Neural cell (in vitro differentiated cells): ENCODE measurements around the gene RUNX3. TPM values are rescaled to one million over a fixed set of nuclear protein-coding genes. Genes with fewer than 3 reads are reported as not detected.

ENCODE experiments used
- H2AFZ ChIP-seq: fragments of 200-600, 300-800 bp; sonication (generic), shearing (Covaris generic); 2 replicates; pipeline ENCODE4 v1.6.0; 2014; ENCODE audit warnings: low read depth, mild to moderate bottlenecking, antibody characterized with exemption, low read length, moderate library complexity
- H3F3A ChIP-seq: fragments of 200-600 bp; shearing (Covaris generic); 2 replicates; pipeline ENCODE4 v1.6.1; 2016; ENCODE audit warnings: mild to moderate bottlenecking, moderate library complexity, mixed read lengths, antibody characterized with exemption, low read length; ENCODE audit not compliant: insufficient read depth, poor library complexity, severe bottlenecking
- H3K27ac ChIP-seq: fragments of 200-600, 300-800 bp; sonication (generic), shearing (Covaris generic); 2 replicates; pipeline ENCODE4 v1.5.1; 2014; ENCODE audit warnings: mild to moderate bottlenecking, low read length, moderate library complexity
- H3K27me3 ChIP-seq: fragments of 300-800, 200-600 bp; sonication (generic), shearing (Covaris generic); 2 replicates; pipeline ENCODE4 v1.6.0; 2014; ENCODE audit warnings: mild to moderate bottlenecking, low read depth, low read length, moderate library complexity; ENCODE audit not compliant: insufficient read depth
- H3K36me3 ChIP-seq: fragments of 300-800, 200-600 bp; sonication (generic), shearing (Covaris generic); 2 replicates; pipeline ENCODE4 v1.5.1; 2014; ENCODE audit warnings: mild to moderate bottlenecking, antibody characterized with exemption, low read length, moderate library complexity; ENCODE audit not compliant: insufficient read depth
- H3K4me2 ChIP-seq: fragments of 300-800, 200-600 bp; sonication (generic), shearing (Covaris generic); 2 replicates; pipeline ENCODE4 v1.6.0; 2014; ENCODE audit warnings: mild to moderate bottlenecking, low read length
- H3K4me3 ChIP-seq: fragments of 300-800, 200-600 bp; sonication (generic), shearing (Covaris generic); 2 replicates; pipeline ENCODE4 v1.5.1; 2014; ENCODE audit warnings: mild to moderate bottlenecking, low read length, moderate library complexity
- H3K79me2 ChIP-seq: fragments of 200-600 bp; shearing (Covaris generic); replicated peaks from 2 replicates; pipeline ENCODE4 v1.6.0; 2014; ENCODE audit warnings: mild to moderate bottlenecking, low read length, moderate library complexity; ENCODE audit not compliant: insufficient read depth
- H3K9ac ChIP-seq: fragments of 300-800, 200-600 bp; sonication (generic), shearing (Covaris generic); 2 replicates; pipeline ENCODE4 v1.6.1; 2016; ENCODE audit warnings: mild to moderate bottlenecking, low read length, mixed read lengths
- H3K9me2 ChIP-seq: fragments of 200-600 bp; shearing (Covaris generic); 2 replicates; pipeline ENCODE4 v1.6.1; 2016; ENCODE audit warnings: mild to moderate bottlenecking, low read length, mixed read lengths; ENCODE audit not compliant: insufficient read depth
- H3K9me3 ChIP-seq: fragments of 200-600, 300-800 bp; sonication (generic), shearing (Covaris generic); 2 replicates; pipeline ENCODE4 v1.6.1; 2016; ENCODE audit warnings: mild to moderate bottlenecking, mixed run types, low read length, moderate library complexity, mixed read lengths
- H4K20me1 ChIP-seq: fragments of 200-600 bp; shearing (Covaris generic); 2 replicates; pipeline ENCODE4 v1.6.1; 2016; ENCODE audit warnings: mild to moderate bottlenecking, mixed run types; ENCODE audit not compliant: insufficient read depth
- EP300 ChIP-seq: fragments of 450-650 bp; conservative IDR thresholded peaks from 2 replicates; pipeline ENCODE4 v1.6.1; 2014; ENCODE audit warnings: antibody characterized with exemption, mild to moderate bottlenecking, moderate library complexity; ENCODE audit not compliant: poor library complexity, severe bottlenecking
- EZH2 ChIP-seq: fragments of 200-600, 300-800 bp; shearing (Covaris generic), sonication (generic); IDR thresholded peaks from 2 replicates; pipeline ENCODE4 v1.6.1; 2014; ENCODE audit warnings: antibody characterized with exemption, low read length, borderline replicate concordance, mild to moderate bottlenecking; ENCODE audit not compliant: insufficient read depth, poor library complexity, severe bottlenecking
- MXI1 ChIP-seq: fragments of 450-650 bp; conservative IDR thresholded peaks from 2 replicates; pipeline ENCODE4 v1.6.1; 2014; ENCODE audit warnings: antibody characterized with exemption, mild to moderate bottlenecking; ENCODE audit not compliant: poor library complexity, severe bottlenecking
- POLR2AphosphoS5 ChIP-seq: IDR thresholded peaks from 2 replicates; pipeline ENCODE4 v1.6.1; 2012
- RAD21 ChIP-seq: fragments of 450-650 bp; conservative IDR thresholded peaks from 2 replicates; pipeline ENCODE4 v1.6.1; 2014; ENCODE audit warnings: antibody characterized with exemption, mild to moderate bottlenecking, moderate library complexity
- SMC3 ChIP-seq: fragments of 450-650 bp; conservative IDR thresholded peaks from 2 replicates; pipeline ENCODE4 v1.6.1; 2014; ENCODE audit warnings: antibody characterized with exemption, mild to moderate bottlenecking, moderate library complexity; ENCODE audit not compliant: poor library complexity
- TAF1 ChIP-seq: IDR thresholded peaks from 2 replicates; pipeline ENCODE4 v1.6.1; 2012; ENCODE audit warnings: low read depth
- polyA plus RNA-seq: library from polyadenylated mRNA; depleted of rRNA; stranded (reverse); fragments of >200 nt; gene quantifications from 2 replicates; pipeline ENCODE4 v1.2.3, GENCODE V29; 2014
- TF ChIP-seq, protein P1 (sequence below): IDR thresholded peaks from 2 replicates; pipeline ENCODE4 v1.6.1; 2012; ENCODE audit warnings: borderline replicate concordance
- TF ChIP-seq, protein P2 (sequence below): fragments of 450-650 bp; IDR thresholded peaks from 2 replicates; pipeline ENCODE4 v1.5.1; 2014; ENCODE audit warnings: antibody characterized with exemption, mild to moderate bottlenecking, moderate library complexity; ENCODE audit not compliant: poor library complexity, severe bottlenecking

RUNX3 gene
- polyA plus RNA-seq, 1 donor from 2014 or later, result not detected

DNA sequence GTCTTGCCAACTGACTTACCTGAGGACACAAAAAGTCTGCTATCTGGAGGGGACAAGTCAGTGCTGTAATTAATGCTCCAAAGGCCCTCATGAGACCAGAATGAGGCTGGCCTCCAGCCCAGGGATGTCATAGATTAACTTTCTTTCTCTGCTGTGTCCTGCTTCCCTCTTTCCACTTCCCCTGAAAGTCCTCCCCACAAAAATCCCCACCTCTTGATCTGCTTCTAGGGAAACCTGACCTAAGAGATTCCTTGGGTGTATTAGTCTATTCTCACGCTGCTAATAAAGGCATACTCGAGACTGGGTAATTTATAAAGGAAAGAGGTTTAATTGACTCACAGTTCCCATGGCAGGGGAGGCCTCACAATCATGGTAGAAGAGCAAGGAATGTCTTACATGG is 39.2 kb downstream of the RUNX3 start:
- Histone ChIP-seq H3K9me2 (no peaks in the 10 kb centered on the region), H3K27ac (no peak overlapping the region), H3F3A (no peaks in the 10 kb centered on the region), H4K20me1 (no peaks in the 10 kb centered on the region), H3K4me2 (no peak overlapping the region), H3K9ac (no peak overlapping the region), H2AFZ (no peak overlapping the region), H3K79me2 (no peaks in the 10 kb centered on the region), H3K9me3 (no peaks in the 10 kb centered on the region), H3K27me3 (no peaks in the 10 kb centered on the region), H3K36me3 (no peaks in the 10 kb centered on the region), H3K4me3 (no peak overlapping the region)
- no peak for TF ChIP-seq SMC3
- no peak for TF ChIP-seq POLR2AphosphoS5
- no peak for TF ChIP-seq EZH2
- TF ChIP-seq, protein P1, sequence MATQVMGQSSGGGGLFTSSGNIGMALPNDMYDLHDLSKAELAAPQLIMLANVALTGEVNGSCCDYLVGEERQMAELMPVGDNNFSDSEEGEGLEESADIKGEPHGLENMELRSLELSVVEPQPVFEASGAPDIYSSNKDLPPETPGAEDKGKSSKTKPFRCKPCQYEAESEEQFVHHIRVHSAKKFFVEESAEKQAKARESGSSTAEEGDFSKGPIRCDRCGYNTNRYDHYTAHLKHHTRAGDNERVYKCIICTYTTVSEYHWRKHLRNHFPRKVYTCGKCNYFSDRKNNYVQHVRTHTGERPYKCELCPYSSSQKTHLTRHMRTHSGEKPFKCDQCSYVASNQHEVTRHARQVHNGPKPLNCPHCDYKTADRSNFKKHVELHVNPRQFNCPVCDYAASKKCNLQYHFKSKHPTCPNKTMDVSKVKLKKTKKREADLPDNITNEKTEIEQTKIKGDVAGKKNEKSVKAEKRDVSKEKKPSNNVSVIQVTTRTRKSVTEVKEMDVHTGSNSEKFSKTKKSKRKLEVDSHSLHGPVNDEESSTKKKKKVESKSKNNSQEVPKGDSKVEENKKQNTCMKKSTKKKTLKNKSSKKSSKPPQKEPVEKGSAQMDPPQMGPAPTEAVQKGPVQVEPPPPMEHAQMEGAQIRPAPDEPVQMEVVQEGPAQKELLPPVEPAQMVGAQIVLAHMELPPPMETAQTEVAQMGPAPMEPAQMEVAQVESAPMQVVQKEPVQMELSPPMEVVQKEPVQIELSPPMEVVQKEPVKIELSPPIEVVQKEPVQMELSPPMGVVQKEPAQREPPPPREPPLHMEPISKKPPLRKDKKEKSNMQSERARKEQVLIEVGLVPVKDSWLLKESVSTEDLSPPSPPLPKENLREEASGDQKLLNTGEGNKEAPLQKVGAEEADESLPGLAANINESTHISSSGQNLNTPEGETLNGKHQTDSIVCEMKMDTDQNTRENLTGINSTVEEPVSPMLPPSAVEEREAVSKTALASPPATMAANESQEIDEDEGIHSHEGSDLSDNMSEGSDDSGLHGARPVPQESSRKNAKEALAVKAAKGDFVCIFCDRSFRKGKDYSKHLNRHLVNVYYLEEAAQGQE, result no peak
- TF ChIP-seq TAF1, result no peak
- TF ChIP-seq RAD21, result no peak
- no peak for TF ChIP-seq EP300
- no peak for TF ChIP-seq MXI1
- TF ChIP-seq, protein P2, sequence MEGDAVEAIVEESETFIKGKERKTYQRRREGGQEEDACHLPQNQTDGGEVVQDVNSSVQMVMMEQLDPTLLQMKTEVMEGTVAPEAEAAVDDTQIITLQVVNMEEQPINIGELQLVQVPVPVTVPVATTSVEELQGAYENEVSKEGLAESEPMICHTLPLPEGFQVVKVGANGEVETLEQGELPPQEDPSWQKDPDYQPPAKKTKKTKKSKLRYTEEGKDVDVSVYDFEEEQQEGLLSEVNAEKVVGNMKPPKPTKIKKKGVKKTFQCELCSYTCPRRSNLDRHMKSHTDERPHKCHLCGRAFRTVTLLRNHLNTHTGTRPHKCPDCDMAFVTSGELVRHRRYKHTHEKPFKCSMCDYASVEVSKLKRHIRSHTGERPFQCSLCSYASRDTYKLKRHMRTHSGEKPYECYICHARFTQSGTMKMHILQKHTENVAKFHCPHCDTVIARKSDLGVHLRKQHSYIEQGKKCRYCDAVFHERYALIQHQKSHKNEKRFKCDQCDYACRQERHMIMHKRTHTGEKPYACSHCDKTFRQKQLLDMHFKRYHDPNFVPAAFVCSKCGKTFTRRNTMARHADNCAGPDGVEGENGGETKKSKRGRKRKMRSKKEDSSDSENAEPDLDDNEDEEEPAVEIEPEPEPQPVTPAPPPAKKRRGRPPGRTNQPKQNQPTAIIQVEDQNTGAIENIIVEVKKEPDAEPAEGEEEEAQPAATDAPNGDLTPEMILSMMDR, result no peak

DNA sequence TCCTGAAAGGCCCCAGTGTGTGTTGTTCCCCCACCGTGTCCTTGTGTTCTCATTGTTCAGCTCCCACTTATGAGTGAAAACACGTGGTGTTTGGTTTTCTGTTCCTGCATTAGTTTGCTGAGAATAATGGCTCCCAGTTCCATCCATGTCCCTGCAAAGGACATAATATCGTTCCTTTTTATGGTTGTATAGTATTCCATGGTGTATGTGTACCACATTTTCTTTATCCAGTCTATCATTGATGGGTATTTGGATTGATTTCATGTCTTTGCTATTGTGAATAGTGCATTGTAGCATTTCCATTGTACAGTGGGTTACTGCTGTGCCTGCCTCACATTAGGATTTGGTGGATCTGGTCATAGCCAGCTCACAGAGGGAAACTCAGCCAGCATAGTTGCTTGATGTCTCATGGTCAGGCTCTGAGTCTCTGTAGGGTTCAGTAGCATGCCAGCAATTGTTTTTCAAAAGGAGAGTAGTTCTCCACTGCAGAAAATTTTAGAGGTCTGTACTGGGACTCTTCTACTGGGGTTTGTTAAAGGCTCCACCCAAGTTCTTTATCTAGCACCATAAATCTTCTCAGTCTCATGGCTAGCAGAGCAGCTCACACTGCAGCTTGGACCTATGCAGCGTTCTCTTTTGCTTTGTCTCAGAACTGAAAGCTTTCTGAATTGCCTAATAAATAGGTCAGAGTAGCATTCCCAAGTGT is 41.0 kb downstream of the RUNX3 start:
- H3K9me3 ChIP-seq, result no peaks in the 10 kb centered on the region
- H3K4me2 ChIP-seq, result no peak overlapping the region
- H3K36me3 ChIP-seq, result no peaks in the 10 kb centered on the region
- H3K4me3 ChIP-seq, result no peak overlapping the region
- no peaks in the 10 kb centered on the region for H3F3A ChIP-seq
- H3K9me2 ChIP-seq, result no peaks in the 10 kb centered on the region
- H3K9ac ChIP-seq, result no peak overlapping the region
- H4K20me1 ChIP-seq, result no peaks in the 10 kb centered on the region
- TF ChIP-seq TAF1, result no peak
- no peak for TF ChIP-seq SMC3
- no peak for TF ChIP-seq EZH2
- TF ChIP-seq, protein P2, result no peak
- H3K79me2 ChIP-seq, result no peaks in the 10 kb centered on the region
- H2AFZ ChIP-seq, result no peak overlapping the region
- no peaks in the 10 kb centered on the region for H3K27me3 ChIP-seq
- H3K27ac ChIP-seq, result no peak overlapping the region
